Stimulated activated CD8-positive, alpha-beta memory T cell treated with anti-CD3 and anti-CD28 coated beads, Interleukin-7, amount 100 ng/mL, for 24 hours (primary cell): ENCODE measurements around the gene PAPPA2.
"Not testable (repeated sequence)": the region's sequence is repeated elsewhere in the genome, so short reads cannot be mapped to it uniquely, and the experiment has no call there.

Experiments used
- DNase-seq: peaks from one replicate; pipeline ENCODE4 v3.0.0-alpha.2; 2020; ENCODE audit warnings: low read depth

Gene PAPPA2

DNA sequence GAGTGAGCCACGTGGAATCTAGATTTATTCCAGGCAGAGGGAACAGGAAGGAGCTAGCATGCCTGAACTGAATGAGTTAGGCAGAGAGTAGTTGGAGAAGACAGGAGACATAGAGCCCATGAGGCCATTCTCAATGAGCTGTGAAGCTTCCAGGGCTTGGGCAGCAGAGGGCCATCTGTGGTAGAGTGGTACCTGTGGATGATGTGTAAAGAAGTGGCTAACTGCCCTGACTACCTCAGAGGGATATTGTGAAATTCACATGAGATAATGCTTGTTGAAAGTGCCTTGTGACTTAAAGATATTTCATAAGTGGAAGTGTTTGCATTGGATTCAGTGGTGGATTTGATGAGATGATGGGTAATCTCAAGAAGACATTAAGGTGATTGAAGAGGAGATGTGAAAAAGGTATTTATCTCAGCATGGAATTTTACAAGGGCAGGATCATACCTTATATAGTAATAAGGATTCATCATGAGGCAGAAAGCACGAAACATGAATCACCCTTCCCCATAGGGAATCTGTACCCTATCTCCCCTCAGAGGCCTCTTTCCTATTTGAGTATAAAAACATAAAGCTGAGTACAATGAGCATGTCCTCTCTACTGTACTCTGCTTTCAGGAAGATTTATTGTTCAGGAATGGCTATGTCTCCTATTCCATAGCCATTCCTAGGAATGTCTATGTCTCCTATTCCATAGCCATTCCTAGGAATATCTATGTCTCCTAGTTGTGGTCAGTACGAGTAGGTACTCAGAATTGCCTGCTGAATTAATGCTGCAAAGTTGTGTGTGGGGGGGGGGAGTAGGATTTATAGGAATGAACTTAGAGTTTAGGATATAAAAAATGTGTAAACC lies 146.8 kb downstream of the PAPPA2 start:
- no peak for DNase-seq

DNA sequence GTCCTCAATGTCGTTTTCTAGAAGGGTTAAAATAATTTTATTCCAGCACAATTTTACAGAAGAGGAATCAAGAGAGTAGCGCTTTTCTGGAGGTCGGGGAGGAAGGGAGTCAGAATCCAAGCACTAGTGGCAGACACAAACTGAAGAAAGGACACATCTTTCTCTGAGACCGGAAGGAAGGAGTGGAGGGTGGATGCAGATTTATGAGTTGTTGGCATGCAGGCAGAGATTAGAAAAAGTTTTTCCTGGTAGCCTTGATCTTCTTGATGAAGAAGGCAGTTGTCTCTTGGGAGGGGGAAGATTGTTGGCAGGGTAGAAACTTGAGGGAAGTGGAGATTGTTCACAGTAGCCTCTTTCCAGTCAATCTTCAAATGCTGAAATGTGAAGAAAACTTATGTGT lies 149.8 kb downstream of the PAPPA2 start:
- no peak for DNase-seq

DNA sequence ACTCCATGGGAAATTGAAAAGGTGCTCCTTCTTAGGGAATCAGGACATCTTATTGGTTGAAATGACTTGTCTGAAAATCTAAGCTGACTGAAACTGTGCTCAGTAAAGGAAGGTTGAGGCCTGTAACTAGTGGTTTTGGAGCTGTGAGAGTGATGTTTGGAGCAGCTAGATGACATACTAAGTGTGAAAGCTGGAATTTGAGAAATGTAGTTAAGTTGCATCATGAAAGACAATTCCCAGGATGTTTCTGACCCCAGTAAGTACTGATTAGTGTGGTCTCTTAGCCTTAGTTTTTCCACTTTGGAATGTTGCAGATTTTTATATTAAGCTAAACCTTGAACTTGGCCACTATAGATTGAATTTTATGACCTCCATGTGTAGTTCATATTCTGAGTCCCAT lies 154.9 kb downstream of the PAPPA2 start:
- no peak for DNase-seq

DNA sequence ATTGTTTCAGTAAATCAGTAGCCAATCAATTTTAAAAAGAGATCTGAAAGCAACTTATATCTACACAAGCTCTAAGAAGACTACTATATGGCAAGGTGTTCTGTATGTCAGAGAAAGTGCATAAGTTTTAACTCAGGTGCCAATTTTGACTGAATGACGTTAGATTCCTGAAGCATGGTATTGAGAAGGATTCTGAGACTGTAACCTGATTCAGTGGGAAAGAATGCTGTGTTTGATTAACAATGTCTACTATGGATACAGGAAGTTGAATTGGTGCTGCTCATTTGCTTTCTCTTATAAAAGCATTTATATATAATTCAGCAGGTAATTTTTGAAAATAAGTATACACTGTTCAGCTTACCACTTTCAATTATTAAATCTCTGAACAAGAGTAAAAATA lies 156.3 kb downstream of the PAPPA2 start:
- no peak for DNase-seq

DNA sequence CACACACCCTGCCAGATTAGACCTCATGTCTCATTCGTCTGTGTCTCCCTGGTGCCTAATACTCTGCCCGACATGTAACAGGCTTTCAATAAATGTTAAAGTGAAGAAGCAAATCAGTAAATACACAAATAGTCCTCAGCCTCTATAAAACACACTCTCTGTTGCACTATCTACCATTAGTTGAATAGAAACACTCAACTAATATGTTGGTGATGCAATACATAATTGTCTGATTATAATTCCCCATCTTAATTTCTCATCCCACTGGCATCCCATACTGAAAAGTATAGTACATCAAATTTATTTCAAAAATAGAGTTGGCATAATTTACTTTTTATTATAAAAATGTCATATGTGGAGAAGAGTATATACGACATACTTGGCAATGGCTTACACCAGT lies 162.4 kb downstream of the PAPPA2 start:
- no peak for DNase-seq

DNA sequence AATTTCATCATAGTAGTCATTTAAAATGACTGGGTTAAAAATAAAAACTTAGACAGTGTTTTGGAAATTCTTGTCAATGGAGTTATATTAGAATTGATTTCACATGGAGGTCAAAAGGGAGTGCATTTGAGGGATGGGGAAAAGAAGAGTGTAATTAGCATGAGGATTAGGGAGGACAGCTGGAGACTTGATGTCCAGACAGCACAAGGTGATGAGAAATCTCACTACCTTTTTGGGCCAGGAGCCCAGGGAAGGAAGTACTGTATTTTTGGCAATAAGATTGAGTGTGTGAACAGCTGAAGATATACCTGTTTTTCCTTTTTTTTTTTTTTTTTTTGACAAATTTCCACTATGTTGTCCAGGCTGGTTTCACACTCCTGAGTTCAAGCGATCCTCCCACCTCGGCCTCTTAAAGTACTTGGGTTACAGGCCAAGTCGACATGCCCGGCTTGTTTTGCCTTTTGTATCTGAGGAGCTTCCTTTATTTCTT lies 163.6 kb downstream of the PAPPA2 start:
- DNase-seq = no peak

DNA sequence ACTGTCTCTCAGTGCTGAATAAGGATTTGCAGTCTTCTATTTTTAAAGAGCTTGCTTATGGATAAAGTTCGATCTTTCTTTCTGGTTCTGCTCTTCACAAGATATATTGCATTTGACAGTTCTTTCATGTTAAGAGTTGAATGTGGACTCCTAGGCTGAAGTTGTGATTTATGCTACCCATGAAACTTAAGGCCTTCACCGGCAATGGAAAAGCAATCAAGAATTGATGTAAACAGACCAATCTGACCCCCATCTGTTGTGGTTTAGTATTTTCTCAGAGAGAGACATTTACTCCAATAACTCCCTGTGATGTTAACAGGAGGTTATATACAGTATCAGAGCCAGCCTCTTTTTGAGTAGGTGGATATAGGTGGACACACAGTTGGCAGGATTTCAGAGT lies 165.8 kb downstream of the PAPPA2 start:
- DNase-seq = no peak

GRCh38 chr1:176634733-176635132 lies 171.8 kb downstream of the PAPPA2 start:
- not testable (repeated sequence) for DNase-seq

GRCh38 chr1:176638713-176639526 lies 175.9 kb downstream of the PAPPA2 start:
- DNase-seq = no peak

GRCh38 chr1:176643536-176643935 lies 180.6 kb downstream of the PAPPA2 start:
- DNase-seq = no peak

DNA sequence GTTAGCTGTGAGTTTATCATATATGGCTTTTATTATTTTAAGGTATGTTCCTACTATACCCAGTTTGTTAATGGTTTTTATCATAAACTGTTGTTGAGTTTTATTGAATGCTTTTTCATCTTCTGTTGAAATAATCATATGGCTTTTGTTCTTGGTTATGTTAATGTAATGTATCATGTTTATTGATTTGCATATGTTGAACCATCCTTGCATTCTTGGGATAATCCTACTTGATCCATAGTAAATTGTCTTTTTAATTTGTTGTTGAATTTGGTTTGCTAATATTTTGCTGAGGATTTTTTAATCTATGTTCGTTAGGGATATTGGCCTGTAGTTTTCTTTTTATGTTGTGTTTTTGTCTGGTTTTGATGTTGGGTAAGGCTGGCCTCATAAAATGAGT lies 185.6 kb downstream of the PAPPA2 start:
- DNase-seq = no peak

DNA sequence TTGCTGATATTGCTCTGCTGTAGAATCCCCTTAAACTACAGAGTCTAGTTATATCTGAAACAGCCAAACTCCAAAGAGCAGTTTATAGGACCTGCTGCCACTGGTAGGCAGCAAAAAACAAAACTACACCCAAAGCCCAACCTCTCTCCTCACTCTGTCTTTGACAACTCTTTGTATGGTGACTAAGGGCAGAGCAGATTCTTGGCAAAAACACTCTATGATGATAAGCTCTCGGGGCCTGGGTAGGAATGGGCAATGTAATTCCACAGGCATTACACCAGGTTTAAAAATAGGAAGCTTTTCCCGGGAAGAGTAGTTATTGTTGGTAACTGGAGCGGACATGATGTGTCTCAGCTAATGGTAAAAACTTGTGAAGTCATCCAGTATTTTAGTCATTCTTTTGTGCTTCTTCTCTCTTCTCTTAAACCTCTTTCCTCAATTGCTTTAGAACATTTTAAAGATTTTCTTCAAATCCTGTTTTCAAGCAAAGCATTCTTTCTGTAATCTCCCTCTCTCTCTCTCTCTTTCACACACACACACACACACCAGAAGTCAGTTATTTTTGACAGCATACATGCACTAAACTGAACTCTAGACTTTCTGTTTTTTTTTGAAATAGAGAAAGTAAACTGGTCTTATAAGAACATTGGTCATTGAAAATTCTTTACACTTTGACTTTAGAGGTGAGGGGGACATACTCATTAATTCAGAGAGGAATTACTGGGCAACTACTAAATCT lies 193.5 kb downstream of the PAPPA2 start:
- DNase-seq = no peak

- DNase-seq = no peak
These were observed 206.8 kb downstream of the PAPPA2 start for GRCh38 chr1:176669782-176670181.

- DNase-seq = no peak
These were observed 207.9 kb downstream of the PAPPA2 start for GRCh38 chr1:176670853-176671252.

GRCh38 chr1:176682830-176683535 lies 220.0 kb downstream of the PAPPA2 start:
- no peak for DNase-seq

- DNase-seq = no peak
These were observed 228.6 kb downstream of the PAPPA2 start for GRCh38 chr1:176691251-176692228.

GRCh38 chr1:176692431-176692830 lies 229.5 kb downstream of the PAPPA2 start:
- DNase-seq = no peak

DNA sequence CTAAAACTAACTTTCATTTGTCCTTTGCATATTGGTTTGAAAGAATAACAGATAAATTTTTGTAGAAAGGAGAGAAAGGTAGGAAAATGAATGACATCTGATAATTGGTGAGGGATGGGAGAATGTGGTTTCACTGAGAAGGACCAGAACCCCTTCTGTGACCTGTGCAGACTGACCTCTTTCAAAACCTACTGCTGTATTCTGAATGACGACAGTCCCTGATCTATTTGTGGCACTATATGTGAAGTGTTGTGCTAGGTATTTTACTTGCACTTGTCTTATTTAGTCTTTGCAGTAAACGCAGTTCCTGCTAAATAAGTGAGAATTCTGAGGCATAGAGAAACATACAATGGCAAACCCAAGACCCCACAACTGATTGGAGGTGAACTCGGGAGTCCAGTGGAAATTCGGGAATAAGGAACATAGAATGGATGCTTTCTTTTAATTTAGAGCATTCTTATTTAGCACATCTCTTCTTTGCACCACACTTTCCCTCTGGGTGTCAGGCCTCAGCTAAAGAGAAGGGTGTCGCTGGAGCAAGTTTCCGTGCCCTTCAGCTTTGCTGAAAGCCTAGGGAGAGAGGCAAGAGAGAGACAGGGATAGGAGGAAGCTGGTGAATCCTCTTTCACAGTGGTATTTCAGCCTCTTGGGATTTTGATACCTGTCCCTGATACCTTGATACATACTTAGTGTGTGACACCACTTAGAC lies 230.2 kb downstream of the PAPPA2 start:
- DNase-seq = no peak

- DNase-seq = no peak
These were observed 230.8 kb downstream of the PAPPA2 start for GRCh38 chr1:176693697-176694329.
